PC-3 (cell line): ENCODE measurements around the gene WDPCP. TPM values are rescaled to one million over a fixed set of nuclear protein-coding genes. Genes with fewer than 3 reads are reported as not detected.

Experiments
- ATAC-seq: fragments of 200-7000 bp; cut with Tn5 transposase; 2 replicates; pipeline ENCODE4 v1.9.1; 2020; ENCODE audit warnings: mild to moderate bottlenecking, moderate library complexity
- BruUV-seq: library from RNA; stranded (reverse); fragments of 400-500 nt; replicated peaks from 2 replicates; lab custom pipeline; 2021; lab: Mats Ljungman, UMichigan
- CTCF ChIA-PET: fragments of 300-600 bp; sonication (Branson Sonifier 250); formaldehyde crosslinking; loops from one replicate; lab custom pipeline; 2022; ENCODE audit warnings: antibody characterized with exemption; lab: Charles Lee
- POLR2A ChIA-PET: fragments of 300-600 bp; sonication (Branson Sonifier 250); formaldehyde crosslinking; loops from one replicate; lab custom pipeline; 2022; ENCODE audit warnings: antibody characterized with exemption; ENCODE audit not compliant: unreplicated experiment; lab: Charles Lee
- DNase-seq: peaks from one replicate; pipeline ENCODE4 v3.0.0-alpha.2; 2015
- H2AFZ ChIP-seq: fragments of 300-600 bp; sonication (generic); 2 replicates; pipeline ENCODE4 v1.6.0; 2016; ENCODE audit warnings: antibody characterized with exemption, low read length
- H3F3A ChIP-seq: fragments of 300-600 bp; sonication (generic); one replicate; pipeline ENCODE4 v1.6.0; 2017; ENCODE audit warnings: antibody characterized with exemption, low read length, control low read depth, mild to moderate bottlenecking; ENCODE audit not compliant: unreplicated experiment
- H3K27ac ChIP-seq: fragments of 300-600 bp; sonication (generic); 2 replicates; pipeline ENCODE4 v1.5.1; 2016; ENCODE audit warnings: mild to moderate bottlenecking, low read length
- H3K27me3 ChIP-seq: fragments of 300-600 bp; sonication (generic); 2 replicates; pipeline ENCODE4 v1.6.1; 2016; ENCODE audit warnings: low read length, mixed read lengths
- H3K36me3 ChIP-seq: fragments of 300-600 bp; sonication (generic); 2 replicates; pipeline ENCODE4 v1.6.1; 2016; ENCODE audit warnings: low read depth, mixed run types, low read length, mixed read lengths
- H3K4me1 ChIP-seq: fragments of 300-600 bp; sonication (generic); 2 replicates; pipeline ENCODE4 v1.5.1; 2016; ENCODE audit warnings: low read length; ENCODE audit not compliant: insufficient read depth
- H3K4me2 ChIP-seq: fragments of 300-600 bp; sonication (generic); 2 replicates; pipeline ENCODE4 v1.6.0; 2016; ENCODE audit warnings: low read length
- H3K4me3 ChIP-seq: fragments of 300-600 bp; sonication (generic); 2 replicates; pipeline ENCODE4 v1.5.1; 2016; ENCODE audit warnings: mild to moderate bottlenecking, low read length, mixed read lengths
- H3K79me2 ChIP-seq: fragments of 300-600 bp; sonication (generic); 2 replicates; pipeline ENCODE4 v1.6.1; 2017; ENCODE audit warnings: low read length, mixed read lengths
- H3K9ac ChIP-seq: fragments of 300-600 bp; sonication (generic); 2 replicates; pipeline ENCODE4 v1.6.0; 2016; ENCODE audit warnings: mild to moderate bottlenecking, low read length
- H3K9me2 ChIP-seq: fragments of 300-600 bp; sonication (generic); replicated peaks from 2 replicates; pipeline ENCODE4 v1.6.1; 2016; ENCODE audit warnings: mixed run types, low read length, mixed read lengths
- H3K9me3 ChIP-seq: fragments of 300-600 bp; sonication (generic); 2 replicates; pipeline ENCODE4 v1.6.1; 2016; ENCODE audit warnings: low read length, mixed read lengths
- H4K20me1 ChIP-seq: fragments of 300-600 bp; sonication (generic); 2 replicates; pipeline ENCODE4 v1.6.1; 2016; ENCODE audit warnings: low read length, mixed read lengths
- CTCF ChIP-seq: fragments of 300-600 bp; sonication (generic); conservative IDR thresholded peaks from 2 replicates; pipeline ENCODE4 v1.5.1; 2017; ENCODE audit warnings: antibody characterized with exemption, low read depth, mild to moderate bottlenecking, low read length
- EZH2 ChIP-seq: fragments of 300-600 bp; sonication (generic); IDR thresholded peaks from one replicate; pipeline ENCODE4 v1.6.1; 2017; ENCODE audit warnings: antibody characterized with exemption, mild to moderate bottlenecking, low read length; ENCODE audit not compliant: unreplicated experiment
- EZH2phosphoT487 ChIP-seq: fragments of 300-600 bp; sonication (generic); IDR thresholded peaks from 2 replicates; pipeline ENCODE4 v1.6.1; 2018; ENCODE audit warnings: mild to moderate bottlenecking, antibody characterized with exemption, low read length, borderline replicate concordance
- intact Hi-C: fragments of 100-400 bp; cut with micrococcal nuclease; formaldehyde crosslinking; loops from 2 replicates; pipeline ENCODE4 v1.9.0; 2023
- total RNA-seq: library from RNA; depleted of rRNA; stranded (reverse); fragments of >200 nt; gene quantifications from 2 replicates; pipeline ENCODE4 v1.2.3, GENCODE V29; 2014

WDPCP gene
- total RNA-seq, 1 experiment from 2014 or later = 4.0 TPM

GRCh38 chr2:63436488-63436887, 151.8 kb downstream of the WDPCP start:
- H4K20me1 ChIP-seq = no peaks in the 10 kb centered on the region
- no peaks in the 10 kb centered on the region for H3K27me3 ChIP-seq
- ChIA-PET POLR2A (no interaction called here), CTCF (no interaction called here)
- no peak overlapping the region for H2AFZ ChIP-seq
- ATAC-seq (no peak), DNase-seq (no peak)
- H3F3A ChIP-seq = no peaks in the 10 kb centered on the region
- H3K79me2 ChIP-seq = no peaks in the 10 kb centered on the region
- no peak overlapping the region for H3K9ac ChIP-seq
- no peaks in the 10 kb centered on the region for H3K9me3 ChIP-seq
- no peak overlapping the region for H3K4me2 ChIP-seq
- H3K27ac ChIP-seq = no peak overlapping the region
- H3K4me1 ChIP-seq = no peaks in the 10 kb centered on the region
- BruUV-seq = no TSS peak
- no peaks in the 10 kb centered on the region for H3K36me3 ChIP-seq
- intact Hi-C loops = no loop called here
- H3K9me2 ChIP-seq = no peaks in the 10 kb centered on the region
- H3K4me3 ChIP-seq = no peak overlapping the region
- TF ChIP-seq CTCF (no peak), EZH2phosphoT487 (no peak), EZH2 (no peak)

GRCh38 chr2:63435070-63435469, 153.2 kb downstream of the WDPCP start:
- no peaks in the 10 kb centered on the region for H3K4me1 ChIP-seq
- no peak for ATAC-seq
- ChIA-PET POLR2A (no interaction called here), CTCF (no interaction called here)
- TF ChIP-seq EZH2phosphoT487 (no peak), CTCF (no peak), EZH2 (no peak)
- H3K36me3 ChIP-seq = no peaks in the 10 kb centered on the region
- no peaks in the 10 kb centered on the region for H3K9me2 ChIP-seq
- H3K27me3 ChIP-seq = no peaks in the 10 kb centered on the region
- no peaks in the 10 kb centered on the region for H4K20me1 ChIP-seq
- H3K79me2 ChIP-seq = no peaks in the 10 kb centered on the region
- intact Hi-C loops = no loop called here
- H3K4me3 ChIP-seq = no peak overlapping the region
- H3F3A ChIP-seq = no peaks in the 10 kb centered on the region
- H2AFZ ChIP-seq = no peak overlapping the region
- no TSS peak for BruUV-seq
- no peak overlapping the region for H3K9ac ChIP-seq
- no peaks in the 10 kb centered on the region for H3K9me3 ChIP-seq
- no peak for DNase-seq
- no peak overlapping the region for H3K4me2 ChIP-seq
- no peak overlapping the region for H3K27ac ChIP-seq

- Histone ChIP-seq H3K9me3 (no peaks in the 10 kb centered on the region), H3K36me3 (no peaks in the 10 kb centered on the region), H3K9me2 (no peaks in the 10 kb centered on the region), H2AFZ (no peak overlapping the region), H3K4me2 (no peak overlapping the region), H4K20me1 (no peaks in the 10 kb centered on the region), H3K27ac (no peak overlapping the region), H3K4me3 (no peak overlapping the region), H3K27me3 (no peaks in the 10 kb centered on the region), H3F3A (no peaks in the 10 kb centered on the region), H3K79me2 (no peaks in the 10 kb centered on the region), H3K9ac (no peak overlapping the region), H3K4me1 (no peaks in the 10 kb centered on the region)
- ATAC-seq (no peak), DNase-seq (no peak)
- TF ChIP-seq EZH2phosphoT487 (no peak), EZH2 (no peak), CTCF (no peak)
- no TSS peak for BruUV-seq
- ChIA-PET POLR2A (no interaction called here), CTCF (no interaction called here)
- intact Hi-C loops = no loop called here
Measured at GRCh38 chr2:63434024-63435001, 154.0 kb downstream of the WDPCP start.
